H9 (cell line): ENCODE data around the gene SLC27A1. TPM values are rescaled to one million over a fixed set of nuclear protein-coding genes. Genes with fewer than 3 reads are reported as not detected.

Experiments
- DNase-seq: peaks from one replicate; pipeline ENCODE4 v3.0.0-alpha.2; 2017
- H2AFZ ChIP-seq: one replicate; pipeline ENCODE4 v1.6.1; 2013; ENCODE audit warnings: mild to moderate bottlenecking, low read length, control low read depth, moderate library complexity
- H2AK5ac ChIP-seq: 2 replicates; pipeline ENCODE4 v1.6.1; 2013; ENCODE audit warnings: low read length, control low read depth, mixed read lengths; ENCODE audit not compliant: insufficient read length
- H2BK120ac ChIP-seq: one replicate; pipeline ENCODE4 v1.6.1; 2013; ENCODE audit warnings: low read depth, mild to moderate bottlenecking, low read length, control low read depth, inconsistent platforms; ENCODE audit not compliant: poor library complexity, severe bottlenecking
- H2BK12ac ChIP-seq: 2 replicates; pipeline ENCODE4 v1.6.1; 2013; ENCODE audit warnings: low read length, control low read depth, mixed read lengths, low read depth; ENCODE audit not compliant: insufficient read length
- H2BK15ac ChIP-seq: 2 replicates; pipeline ENCODE4 v1.6.1; 2013; ENCODE audit warnings: low read depth, low read length, control low read depth
- H2BK20ac ChIP-seq: one replicate; pipeline ENCODE4 v1.6.1; 2013; ENCODE audit warnings: low read depth, mild to moderate bottlenecking, low read length, control low read depth, inconsistent platforms; ENCODE audit not compliant: poor library complexity, severe bottlenecking
- H2BK5ac ChIP-seq: 2 replicates; pipeline ENCODE4 v1.6.1; 2013; ENCODE audit warnings: low read length, control low read depth, mixed read lengths; ENCODE audit not compliant: insufficient read length
- H3K14ac ChIP-seq: 2 replicates; pipeline ENCODE4 v1.6.1; 2013; ENCODE audit warnings: low read length, control low read depth; ENCODE audit not compliant: insufficient read depth
- H3K18ac ChIP-seq: 2 replicates; pipeline ENCODE4 v1.6.1; 2013; ENCODE audit warnings: low read depth, mild to moderate bottlenecking, mixed read lengths, low read length, control low read depth; ENCODE audit not compliant: insufficient read length
- H3K23ac ChIP-seq: 2 replicates; pipeline ENCODE4 v1.6.1; 2013; ENCODE audit warnings: low read length, control low read depth, mixed read lengths, low read depth; ENCODE audit not compliant: insufficient read length
- H3K23me2 ChIP-seq: 2 replicates; pipeline ENCODE4 v1.6.1; 2013; ENCODE audit warnings: low read depth, mild to moderate bottlenecking, mixed read lengths, low read length, control low read depth; ENCODE audit not compliant: insufficient read length, poor library complexity, severe bottlenecking
- H3K27ac ChIP-seq: 2 replicates; pipeline ENCODE4 v1.5.1; 2013; ENCODE audit warnings: low read length, control low read depth, mixed read lengths, low read depth; ENCODE audit not compliant: insufficient read length
- H3K27me3 ChIP-seq: 2 replicates; pipeline ENCODE4 v1.6.1; 2013; ENCODE audit warnings: low read length, control low read depth, inconsistent platforms; ENCODE audit not compliant: insufficient read depth
- H3K4ac ChIP-seq: 2 replicates; pipeline ENCODE4 v1.6.1; 2013; ENCODE audit warnings: low read depth, mild to moderate bottlenecking, control low read depth, inconsistent platforms, low read length, moderate library complexity
- H3K4me1 ChIP-seq: 2 replicates; pipeline ENCODE4 v1.6.1; 2013; ENCODE audit warnings: low read length, control low read depth, inconsistent platforms; ENCODE audit not compliant: insufficient read depth
- H3K4me2 ChIP-seq: 2 replicates; pipeline ENCODE4 v1.6.1; 2013; ENCODE audit warnings: low read length, control low read depth, mixed read lengths; ENCODE audit not compliant: insufficient read length, insufficient read depth
- H3K56ac ChIP-seq: 2 replicates; pipeline ENCODE4 v1.6.1; 2013; ENCODE audit warnings: low read depth, mild to moderate bottlenecking, mixed read lengths, low read length, control low read depth; ENCODE audit not compliant: insufficient read length
- H3K79me1 ChIP-seq: 2 replicates; pipeline ENCODE4 v1.6.1; 2013; ENCODE audit warnings: low read depth, mild to moderate bottlenecking, moderate library complexity, low read length, control low read depth, inconsistent platforms; ENCODE audit not compliant: insufficient read depth, poor library complexity, severe bottlenecking
- H3K79me2 ChIP-seq: 2 replicates; pipeline ENCODE4 v1.6.1; 2013; ENCODE audit warnings: low read length, control low read depth, inconsistent platforms; ENCODE audit not compliant: insufficient read depth
- H3K9ac ChIP-seq: 2 replicates; pipeline ENCODE4 v1.6.1; 2013; ENCODE audit warnings: low read length, control low read depth, mixed read lengths; ENCODE audit not compliant: insufficient read length; ENCODE audit errors: extremely low read depth
- H3K9me3 ChIP-seq: one replicate; pipeline ENCODE4 v1.6.1; 2013; ENCODE audit warnings: low read depth, low read length, inconsistent platforms; ENCODE audit not compliant: control insufficient read depth
- H3T11ph ChIP-seq: one replicate; pipeline ENCODE4 v1.6.1; 2013; ENCODE audit warnings: mild to moderate bottlenecking, low read length, control low read depth, inconsistent platforms
- H4K20me1 ChIP-seq: one replicate; pipeline ENCODE4 v1.6.1; 2013; ENCODE audit not compliant: control insufficient read depth, insufficient read length, insufficient read depth
- H4K5ac ChIP-seq: 2 replicates; pipeline ENCODE4 v1.6.1; 2013; ENCODE audit warnings: low read depth, mild to moderate bottlenecking, mixed read lengths, low read length, control low read depth; ENCODE audit not compliant: insufficient read length
- H4K8ac ChIP-seq: replicated peaks from 2 replicates; pipeline ENCODE4 v1.6.1; 2013; ENCODE audit warnings: low read length, control low read depth, mixed read lengths, low read depth; ENCODE audit not compliant: insufficient read length
- H4K91ac ChIP-seq: 2 replicates; pipeline ENCODE4 v1.6.1; 2013; ENCODE audit warnings: low read depth, mild to moderate bottlenecking, moderate library complexity, mixed read lengths, low read length, control low read depth; ENCODE audit not compliant: insufficient read length
- H3K27ac Mint-ChIP-seq, 3 experiments: 2 replicates in 2 of 3; 3 replicates in 1 of 3; pipeline ENCODE4 v1.8.0; 2020 to 2021; ENCODE audit warnings: mixed read lengths in 3 of 3, mild to moderate bottlenecking in 1 of 3, moderate library complexity in 1 of 3
- H3K27me3 Mint-ChIP-seq: 2 replicates; pipeline ENCODE4 v1.8.0; 2021; ENCODE audit warnings: low read depth, mild to moderate bottlenecking, moderate library complexity, mixed read lengths
- H3K36me3 Mint-ChIP-seq, 3 experiments: 2 replicates in 2 of 3; 3 replicates in 1 of 3; pipeline ENCODE4 v1.8.0; 2020 to 2021; ENCODE audit warnings: low read depth in 3 of 3, mixed read lengths in 3 of 3; ENCODE audit not compliant: insufficient read depth in 1 of 3
- H3K4me1 Mint-ChIP-seq, 2 experiments: 2 replicates each; pipeline ENCODE4 v1.8.0; 2020; ENCODE audit warnings: mixed read lengths in 2 of 2
- H3K4me3 Mint-ChIP-seq, 2 experiments: 2 replicates in 1 of 2; 3 replicates in 1 of 2; pipeline ENCODE4 v1.8.0; 2020 to 2021; ENCODE audit warnings: mild to moderate bottlenecking in 2 of 2, mixed read lengths in 2 of 2, moderate library complexity in 1 of 2
- H3K9me3 Mint-ChIP-seq, 2 experiments: 2 replicates in 1 of 2; 3 replicates in 1 of 2; pipeline ENCODE4 v1.8.0; 2020; ENCODE audit warnings: mild to moderate bottlenecking in 2 of 2, mixed read lengths in 2 of 2, moderate library complexity in 1 of 2
- CTCF ChIP-seq: fragments of 200-600 bp; sonication (generic); conservative IDR thresholded peaks from 3 replicates; pipeline ENCODE4 v1.8.0; 2021; ENCODE audit warnings: antibody characterized with exemption, mild to moderate bottlenecking
- WGBS: extraction: QIAGEN DNeasy Blood & Tissue Kit; methylation state at CpG from one replicate; pipeline ENCODE4 v1.1.7; 2013; ENCODE audit warnings: missing lambda C conversion rate, low lambda C conversion rate, mixed read lengths; ENCODE audit not compliant: insufficient read length; ENCODE audit errors: extremely low coverage; 5-methylcytosine and 5-hydroxymethylcytosine counted together
- total RNA-seq: library from RNA; stranded (reverse); gene quantifications from 2 replicates; pipeline ENCODE4 v1.2.1, GENCODE V29; 2021

Gene SLC27A1
- total RNA-seq, 1 experiment from 2014 or later: 6.4 TPM

GRCh38 chr19:17548145-17548544 is 77.8 kb downstream of the SLC27A1 start:
- Mint-ChIP-seq H3K4me3 (no peak overlapping the region), H3K36me3 (no peaks in the 10 kb centered on the region), H3K9me3 (peaks cover 3% of the 10 kb centered on the region in 2 experiments; a peak in 3 of 5 replicates), H3K27me3 (peaks cover 5% of the 10 kb centered on the region), H3K4me1 (peaks cover 4 to 6% of the 10 kb centered on the region in 2 experiments), H3K27ac (peak overlapping the region in 1 of 3 experiments; percentile 1; a peak in 1 of 7 replicates)
- no peak overlapping the region for H2BK120ac ChIP-seq
- no peak overlapping the region for H3K18ac ChIP-seq
- H2BK5ac ChIP-seq: no peak overlapping the region
- no peak for TF ChIP-seq CTCF
- peak overlapping the region; percentile 4 for H2BK12ac ChIP-seq
- no peak overlapping the region for H3K23ac ChIP-seq
- H3K4me2 ChIP-seq: no peak overlapping the region
- no peaks in the 10 kb centered on the region for H3K23me2 ChIP-seq
- no peak overlapping the region for H3K56ac ChIP-seq
- H4K5ac ChIP-seq: no peak overlapping the region
- no peak overlapping the region for H3K4ac ChIP-seq
- H3K27me3 ChIP-seq: no peaks in the 10 kb centered on the region
- no peak overlapping the region for H2BK15ac ChIP-seq
- no peak overlapping the region for H3K14ac ChIP-seq
- no peak overlapping the region for H2AFZ ChIP-seq
- H3K79me1 ChIP-seq: no peaks in the 10 kb centered on the region
- no peak overlapping the region for H3T11ph ChIP-seq
- no peaks in the 10 kb centered on the region for H3K9me3 ChIP-seq
- H4K20me1 ChIP-seq: no peaks in the 10 kb centered on the region
- H3K27ac ChIP-seq: no peak overlapping the region
- no peak overlapping the region for H2AK5ac ChIP-seq
- no peak overlapping the region for H4K91ac ChIP-seq
- no peaks in the 10 kb centered on the region for H3K79me2 ChIP-seq
- no CpG with 5 or more reads among the region's 6 CpGs for WGBS
- no peaks in the 10 kb centered on the region for H3K4me1 ChIP-seq
- no peak overlapping the region for H3K9ac ChIP-seq
- DNase-seq: no peak
- H2BK20ac ChIP-seq: no peak overlapping the region
- no peak overlapping the region for H4K8ac ChIP-seq
